Duodenal mucosa (tissue), 2 donors: ENCODE data around the gene HAPLN2.

Experiments used
- H3K27ac ChIP-seq: one replicate; pipeline ENCODE4 v1.7.0; 2013; ENCODE audit warnings: low read depth, low read length
- H3K27me3 ChIP-seq, 2 donors: one replicate each; pipeline ENCODE4 v1.7.0; 2013; ENCODE audit warnings: low read length in 2 of 2, control low read depth in 1 of 2; ENCODE audit not compliant: insufficient read depth in 2 of 2, control insufficient read depth in 1 of 2
- H3K36me3 ChIP-seq, 2 donors: one replicate each; pipeline ENCODE4 v1.7.0; 2013; ENCODE audit warnings: low read length in 2 of 2, control low read depth in 1 of 2; ENCODE audit not compliant: insufficient read depth in 2 of 2, control insufficient read depth in 1 of 2
- H3K4me1 ChIP-seq, 2 donors: one replicate each; pipeline ENCODE4 v1.7.0; 2013; ENCODE audit warnings: low read length in 2 of 2, control low read depth in 1 of 2; ENCODE audit not compliant: insufficient read depth in 2 of 2, control insufficient read depth in 1 of 2
- H3K4me3 ChIP-seq, 2 donors: one replicate each; pipeline ENCODE4 v1.7.0; 2013; ENCODE audit warnings: low read length in 2 of 2, low read depth in 1 of 2
- H3K9ac ChIP-seq, 2 donors: one replicate each; pipeline ENCODE4 v1.7.0; 2013; ENCODE audit warnings: low read length in 2 of 2, low read depth in 1 of 2
- H3K9me3 ChIP-seq, 2 donors: one replicate each; pipeline ENCODE4 v1.7.0; 2013; ENCODE audit warnings: low read length in 2 of 2, control low read depth in 1 of 2; ENCODE audit not compliant: control insufficient read depth in 1 of 2

HAPLN2 gene

GRCh38 chr1:156618853-156619581 lies at the start of gene HAPLN2:
TSS of gene HAPLN2 (plus strand) at chr1:156619415. CDS start at chr1:156623491, 4,076 bp downstream.
- Histone ChIP-seq H3K36me3 (no peaks in the 10 kb centered on the region), H3K9ac (no peak within 1 kb of the TSS), H3K4me3 (no peak within 1 kb of the TSS), H3K27ac (no peak within 1 kb of the TSS), H3K9me3 (no peaks in the 10 kb centered on the region), H3K4me1 (peaks cover 11 to 19% of the 10 kb centered on the region in 2 donors), H3K27me3 (peaks cover 22 to 25% of the 10 kb centered on the region in 2 donors)

- Histone ChIP-seq H3K9me3 (no peaks in the 10 kb centered on the region), H3K27me3 (no peaks in the 10 kb centered on the region), H3K4me3 (peak overlapping the region; percentile 75 to 79), H3K36me3 (no peaks in the 10 kb centered on the region), H3K27ac (peak overlapping the region; percentile 79), H3K9ac (peak overlapping the region; percentile 48 to 78), H3K4me1 (peaks cover 12 to 13% of the 10 kb centered on the region in 2 donors)
Observed at GRCh38 chr1:156571261-156571852, 47.9 kb upstream of the HAPLN2 start.

- H3K4me1 ChIP-seq, result peaks cover 12 to 13% of the 10 kb centered on the region in 2 donors
- H3K4me3 ChIP-seq, result peak within 1 kb of the TSS; percentile 75 to 79
Observed at GRCh38 chr1:156571919-156572662, 47.1 kb upstream of the HAPLN2 start, which contains the start of gene IQGAP3. TSS of gene IQGAP3 (minus strand) at chr1:156572565. CDS start at chr1:156572529, 36 bp downstream.

GRCh38 chr1:156572663-156573018 lies 46.6 kb upstream of the HAPLN2 start:
- no peak overlapping the region for H3K27ac ChIP-seq
- peaks cover 12 to 13% of the 10 kb centered on the region in 2 donors for H3K4me1 ChIP-seq
- peak overlapping the region; percentile 11 to 75 for H3K4me3 ChIP-seq
- no peak overlapping the region for H3K9ac ChIP-seq
- H3K36me3 ChIP-seq, result no peaks in the 10 kb centered on the region
- no peaks in the 10 kb centered on the region for H3K9me3 ChIP-seq
- H3K27me3 ChIP-seq, result no peaks in the 10 kb centered on the region

More at GRCh38 chr1:156571919-156572662, 47.1 kb upstream of the HAPLN2 start, which contains the start of gene IQGAP3:
- no peaks in the 10 kb centered on the region for H3K36me3 ChIP-seq
- peak within 1 kb of the TSS; percentile 79 for H3K27ac ChIP-seq
- H3K9me3 ChIP-seq, result no peaks in the 10 kb centered on the region
- H3K9ac ChIP-seq, result peak within 1 kb of the TSS; percentile 58 to 78
- no peaks in the 10 kb centered on the region for H3K27me3 ChIP-seq

GRCh38 chr1:156574039-156574633 lies 45.1 kb upstream of the HAPLN2 start:
- no peaks in the 10 kb centered on the region for H3K27me3 ChIP-seq

GRCh38 chr1:156577550-156577949 lies 41.7 kb upstream of the HAPLN2 start:
- no peak overlapping the region for H3K4me3 ChIP-seq
- H3K4me1 ChIP-seq, result no peaks in the 10 kb centered on the region
- no peaks in the 10 kb centered on the region for H3K36me3 ChIP-seq
- H3K9me3 ChIP-seq, result no peaks in the 10 kb centered on the region
- no peak overlapping the region for H3K27ac ChIP-seq
- H3K9ac ChIP-seq, result no peak overlapping the region
- H3K27me3 ChIP-seq, result no peaks in the 10 kb centered on the region

More at GRCh38 chr1:156574039-156574633, 45.1 kb upstream of the HAPLN2 start:
- H3K36me3 ChIP-seq, result no peaks in the 10 kb centered on the region
- no peaks in the 10 kb centered on the region for H3K9me3 ChIP-seq
- H3K4me1 ChIP-seq, result peaks cover 12 to 13% of the 10 kb centered on the region in 2 donors
- no peak overlapping the region for H3K4me3 ChIP-seq
- H3K9ac ChIP-seq, result no peak overlapping the region
- no peak overlapping the region for H3K27ac ChIP-seq

- no peaks in the 10 kb centered on the region for H3K9me3 ChIP-seq
- no peaks in the 10 kb centered on the region for H3K4me1 ChIP-seq
- no peak overlapping the region for H3K9ac ChIP-seq
- H3K4me3 ChIP-seq, result no peak overlapping the region
- no peaks in the 10 kb centered on the region for H3K27me3 ChIP-seq
- no peaks in the 10 kb centered on the region for H3K36me3 ChIP-seq
- H3K27ac ChIP-seq, result no peak overlapping the region
Observed at GRCh38 chr1:156578055-156578454, 41.2 kb upstream of the HAPLN2 start.

GRCh38 chr1:156579472-156579871 lies 39.7 kb upstream of the HAPLN2 start, which contains the start of gene TTC24:
TSS of gene TTC24 (plus strand) at chr1:156579723. CDS start at chr1:156581365, 1,642 bp downstream.
- Histone ChIP-seq H3K27me3 (no peaks in the 10 kb centered on the region), H3K4me1 (no peaks in the 10 kb centered on the region), H3K9ac (no peak within 1 kb of the TSS), H3K27ac (no peak within 1 kb of the TSS), H3K36me3 (no peaks in the 10 kb centered on the region), H3K9me3 (no peaks in the 10 kb centered on the region), H3K4me3 (no peak within 1 kb of the TSS)

- Histone ChIP-seq H3K36me3 (no peaks in the 10 kb centered on the region), H3K27me3 (no peaks in the 10 kb centered on the region), H3K4me3 (no peak overlapping the region), H3K27ac (no peak overlapping the region), H3K4me1 (no peaks in the 10 kb centered on the region), H3K9ac (no peak overlapping the region), H3K9me3 (no peaks in the 10 kb centered on the region)
Observed at GRCh38 chr1:156581661-156582387, 37.4 kb upstream of the HAPLN2 start.
